Trophoblast cell (in vitro differentiated cells and primary cell): ENCODE data around the gene SCAPER.
"Not testable (repeated sequence)": the region's sequence is repeated elsewhere in the genome, so short reads cannot be mapped to it uniquely, and the experiment has no call there.

ENCODE experiments used
- DNase-seq, 2 donors: peaks; one replicate each; pipeline ENCODE4 v3.0.0-alpha.2; 2016
- H2AFZ ChIP-seq: 2 replicates; pipeline ENCODE4 v1.6.1; 2013; ENCODE audit warnings: low read length, moderate library complexity, mild to moderate bottlenecking; ENCODE audit not compliant: insufficient read depth, poor library complexity
- H2AK5ac ChIP-seq: 2 replicates; pipeline ENCODE4 v1.6.1; 2013; ENCODE audit warnings: mild to moderate bottlenecking, low read length
- H2BK120ac ChIP-seq: 2 replicates; pipeline ENCODE4 v1.6.1; 2013; ENCODE audit warnings: low read length, mild to moderate bottlenecking, moderate library complexity; ENCODE audit not compliant: insufficient read depth, poor library complexity
- H2BK12ac ChIP-seq: 2 replicates; pipeline ENCODE4 v1.6.1; 2013; ENCODE audit warnings: mild to moderate bottlenecking, low read length, moderate library complexity
- H2BK5ac ChIP-seq: 2 replicates; pipeline ENCODE4 v1.6.1; 2013; ENCODE audit warnings: low read length, low read depth, moderate library complexity, mild to moderate bottlenecking; ENCODE audit not compliant: poor library complexity
- H3K14ac ChIP-seq: 2 replicates; pipeline ENCODE4 v1.6.1; 2013; ENCODE audit warnings: mild to moderate bottlenecking, low read length
- H3K18ac ChIP-seq: 2 replicates; pipeline ENCODE4 v1.6.1; 2013; ENCODE audit warnings: mild to moderate bottlenecking, low read length
- H3K23ac ChIP-seq: 2 replicates; pipeline ENCODE4 v1.6.1; 2013; ENCODE audit warnings: low read length
- H3K27ac ChIP-seq: 2 replicates; pipeline ENCODE4 v1.5.1; 2013; ENCODE audit warnings: low read depth, mild to moderate bottlenecking, inconsistent platforms, low read length, moderate library complexity
- H3K27me3 ChIP-seq: 2 replicates; pipeline ENCODE4 v1.6.1; 2013; ENCODE audit warnings: inconsistent platforms, mild to moderate bottlenecking, low read length, moderate library complexity; ENCODE audit not compliant: insufficient read depth
- H3K36me3 ChIP-seq, 2 experiments: 1 replicate in 1 of 2; 2 replicates in 1 of 2; pipeline ENCODE4 v1.6.1; 2013; ENCODE audit warnings: low read length in 2 of 2, mild to moderate bottlenecking in 2 of 2, moderate library complexity in 1 of 2; ENCODE audit not compliant: insufficient read depth in 2 of 2, control insufficient read depth in 1 of 2
- H3K4ac ChIP-seq: 2 replicates; pipeline ENCODE4 v1.6.1; 2013; ENCODE audit warnings: low read depth, mild to moderate bottlenecking, low read length, moderate library complexity
- H3K4me1 ChIP-seq, 2 experiments: 1 replicate in 1 of 2; 2 replicates in 1 of 2; pipeline ENCODE4 v1.6.1; 2013; ENCODE audit warnings: low read length in 2 of 2, mild to moderate bottlenecking in 2 of 2, moderate library complexity in 1 of 2; ENCODE audit not compliant: insufficient read depth in 2 of 2, control insufficient read depth in 1 of 2
- H3K4me2 ChIP-seq: 2 replicates; pipeline ENCODE4 v1.6.1; 2013; ENCODE audit warnings: inconsistent platforms, mild to moderate bottlenecking, low read length, moderate library complexity
- H3K4me3 ChIP-seq: 2 replicates; pipeline ENCODE4 v1.5.1; 2013; ENCODE audit warnings: mild to moderate bottlenecking, low read depth, low read length, inconsistent platforms
- H3K79me1 ChIP-seq: one replicate; pipeline ENCODE4 v1.6.1; 2013; ENCODE audit warnings: low read length
- H3K79me2 ChIP-seq: 2 replicates; pipeline ENCODE4 v1.6.1; 2013; ENCODE audit warnings: low read length, mild to moderate bottlenecking; ENCODE audit not compliant: control insufficient read depth, insufficient read depth, poor library complexity
- H3K9ac ChIP-seq: 2 replicates; pipeline ENCODE4 v1.6.1; 2013; ENCODE audit warnings: mild to moderate bottlenecking, low read length
- H3K9me3 ChIP-seq: 2 replicates; pipeline ENCODE4 v1.6.1; 2013; ENCODE audit warnings: low read depth, mild to moderate bottlenecking, control low read depth, inconsistent platforms, low read length; ENCODE audit not compliant: insufficient read depth
- H4K12ac ChIP-seq: 2 replicates; pipeline ENCODE4 v1.6.1; 2013; ENCODE audit warnings: low read depth, mild to moderate bottlenecking, low read length, moderate library complexity
- H4K8ac ChIP-seq: 2 replicates; pipeline ENCODE4 v1.6.1; 2013; ENCODE audit warnings: low read depth, mild to moderate bottlenecking, low read length, moderate library complexity
- H4K91ac ChIP-seq: one replicate; pipeline ENCODE4 v1.6.1; 2013; ENCODE audit warnings: low read depth, mild to moderate bottlenecking, low read length, moderate library complexity
- whole genome bisulfite sequencing: extraction: QIAGEN DNeasy Blood & Tissue Kit; methylation state at CpG from one replicate; pipeline ENCODE4 v1.1.7; 2013; ENCODE audit warnings: missing lambda C conversion rate; ENCODE audit not compliant: insufficient read length, insufficient coverage; ENCODE audit errors: extremely low coverage; 5-methylcytosine and 5-hydroxymethylcytosine counted together

The SCAPER gene

DNA sequence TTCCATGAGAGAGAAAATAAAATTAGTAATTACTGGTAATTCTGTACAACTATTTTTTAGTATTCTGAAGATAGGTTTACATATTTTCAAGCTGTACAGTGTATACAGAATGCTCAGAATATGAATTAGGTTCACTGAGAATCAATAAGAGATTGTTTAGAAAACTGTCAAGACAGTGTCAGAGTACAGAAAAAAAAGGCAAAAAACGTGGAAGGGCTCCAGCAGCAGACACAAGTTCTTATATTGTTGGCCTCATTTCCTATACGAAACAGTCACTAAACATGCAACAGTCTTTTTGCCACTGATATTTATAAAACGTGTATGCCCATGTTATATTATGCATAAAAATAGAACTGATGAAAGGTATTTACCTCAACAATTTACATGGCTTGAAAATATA is 464.7 kb downstream of the SCAPER start:
- Histone ChIP-seq H4K8ac (no peak overlapping the region), H2BK12ac (no peak overlapping the region), H3K36me3 (no peaks in the 10 kb centered on the region), H3K79me2 (no peaks in the 10 kb centered on the region), H3K79me1 (no peaks in the 10 kb centered on the region), H3K23ac (no peak overlapping the region), H3K4ac (no peak overlapping the region), H4K91ac (no peak overlapping the region), H4K12ac (no peak overlapping the region), H3K27me3 (no peaks in the 10 kb centered on the region), H2AK5ac (no peak overlapping the region), H3K18ac (no peak overlapping the region), H2BK120ac (no peak overlapping the region), H3K4me1 (peaks cover 4 to 6% of the 10 kb centered on the region in 2 experiments), H2AFZ (no peak overlapping the region), H3K27ac (no peak overlapping the region), H3K9me3 (no peaks in the 10 kb centered on the region), H2BK5ac (no peak overlapping the region), H3K14ac (no peak overlapping the region), H3K9ac (no peak overlapping the region), H3K4me3 (no peak overlapping the region), H3K4me2 (no peak overlapping the region)
- DNase-seq, result no peak
- WGBS, result no CpG with 5 or more reads among the region's 3 CpGs

GRCh38 chr15:76439542-76439941 is 465.6 kb downstream of the SCAPER start:
- no peak overlapping the region for H4K91ac ChIP-seq
- H3K27me3 ChIP-seq, result no peaks in the 10 kb centered on the region
- H3K9me3 ChIP-seq, result no peaks in the 10 kb centered on the region
- H4K12ac ChIP-seq, result no peak overlapping the region
- H3K4me2 ChIP-seq, result no peak overlapping the region
- no peak overlapping the region for H3K9ac ChIP-seq
- no peak overlapping the region for H2BK12ac ChIP-seq
- DNase-seq, result no peak
- H2BK120ac ChIP-seq, result no peak overlapping the region
- H3K4me3 ChIP-seq, result no peak overlapping the region
- no peak overlapping the region for H3K14ac ChIP-seq
- peaks cover 4 to 6% of the 10 kb centered on the region in 2 experiments for H3K4me1 ChIP-seq
- no peak overlapping the region for H3K27ac ChIP-seq
- no peaks in the 10 kb centered on the region for H3K79me2 ChIP-seq
- no peak overlapping the region for H3K18ac ChIP-seq
- H3K79me1 ChIP-seq, result no peaks in the 10 kb centered on the region
- no peak overlapping the region for H2AK5ac ChIP-seq
- H4K8ac ChIP-seq, result no peak overlapping the region
- no peaks in the 10 kb centered on the region for H3K36me3 ChIP-seq
- H2BK5ac ChIP-seq, result no peak overlapping the region
- peak overlapping the region; percentile 69 for H3K4ac ChIP-seq
- H2AFZ ChIP-seq, result no peak overlapping the region
- H3K23ac ChIP-seq, result no peak overlapping the region

GRCh38 chr15:76433798-76434400 is 471.2 kb downstream of the SCAPER start:
- peaks cover 4 to 7% of the 10 kb centered on the region in 2 experiments for H3K4me1 ChIP-seq
- no peaks in the 10 kb centered on the region for H3K36me3 ChIP-seq
- no peaks in the 10 kb centered on the region for H3K79me2 ChIP-seq
- H3K4me3 ChIP-seq, result no peak overlapping the region
- H4K91ac ChIP-seq, result no peak overlapping the region
- H2BK12ac ChIP-seq, result no peak overlapping the region
- no peak overlapping the region for H3K18ac ChIP-seq
- no peak overlapping the region for H2BK5ac ChIP-seq
- no peak overlapping the region for H2AK5ac ChIP-seq
- no CpG with 5 or more reads among the region's 3 CpGs for WGBS
- H2BK120ac ChIP-seq, result peak overlapping the region; percentile 17
- no peak overlapping the region for H3K4ac ChIP-seq
- no peak overlapping the region for H3K14ac ChIP-seq
- no peaks in the 10 kb centered on the region for H3K9me3 ChIP-seq
- H3K23ac ChIP-seq, result no peak overlapping the region
- no peak overlapping the region for H3K27ac ChIP-seq
- no peaks in the 10 kb centered on the region for H3K27me3 ChIP-seq
- no peak overlapping the region for H2AFZ ChIP-seq
- no peak overlapping the region for H4K8ac ChIP-seq
- H3K9ac ChIP-seq, result no peak overlapping the region
- H3K79me1 ChIP-seq, result peaks cover 2% of the 10 kb centered on the region
- DNase-seq, result peak in 1 of 2 donors; percentile 69
- no peak overlapping the region for H3K4me2 ChIP-seq
- no peak overlapping the region for H4K12ac ChIP-seq

GRCh38 chr15:76433036-76433435 is 472.1 kb downstream of the SCAPER start:
- H2BK120ac ChIP-seq, H3K79me1 ChIP-seq, H2AFZ ChIP-seq, H3K9ac ChIP-seq, H3K27ac ChIP-seq, H3K14ac ChIP-seq, H4K8ac ChIP-seq, H3K27me3 ChIP-seq, H3K4me1 ChIP-seq, H3K4me3 ChIP-seq, H2AK5ac ChIP-seq, H2BK5ac ChIP-seq, H4K12ac ChIP-seq, H3K9me3 ChIP-seq, H3K23ac ChIP-seq, H3K79me2 ChIP-seq, H3K4ac ChIP-seq, H3K36me3 ChIP-seq, H3K4me2 ChIP-seq, H3K18ac ChIP-seq: not testable (repeated sequence)
- WGBS, result no CpG with 5 or more reads among the region's 1 CpG
- peak; percentile 78 to 90 for DNase-seq
- Histone ChIP-seq H2BK12ac (peak overlapping the region; percentile 51), H4K91ac (peak overlapping the region; percentile 31)
